SK-N-SH (cell line): ENCODE results near the gene SLC35A4. TPM values are rescaled to one million over a fixed set of nuclear protein-coding genes. Genes with fewer than 3 reads are reported as not detected.

Source experiments
- CTCF ChIA-PET: fragments of 300-600, 350-600 bp; formaldehyde crosslinking; extraction: SDS; loops from one replicate; lab custom pipeline; 2021; lab: Yijun Ruan, JAX
- POLR2A ChIA-PET: fragments of 350-600 bp; sonication (Branson Sonifier 250); formaldehyde crosslinking; extraction: SDS; loops from one replicate; lab custom pipeline; 2020; ENCODE audit warnings: antibody characterized with exemption, inconsistent platforms; lab: Yijun Ruan, JAX
- DNase-seq: peaks from one replicate; pipeline ENCODE4 v3.0.0; 2012
- H2AFZ ChIP-seq: fragments of 200-600 bp; sonication (generic); 2 replicates; pipeline ENCODE4 v1.8.1; 2016; ENCODE audit warnings: antibody characterized with exemption, mild to moderate bottlenecking, low read depth
- H3F3A ChIP-seq: fragments of 200-600 bp; sonication (generic); replicated peaks from 2 replicates; pipeline ENCODE3; 2016; ENCODE audit warnings: antibody characterized with exemption, mild to moderate bottlenecking; ENCODE audit not compliant: insufficient read depth
- H3K27ac ChIP-seq, 2 experiments: fragments of 200-500 bp in 1 of 2; fragments of 200-600 bp in 1 of 2; sonication (Bioruptor generic) in 1 of 2; sonication (generic), shearing (Covaris generic) in 1 of 2; 2 replicates each; pipeline versions ENCODE4 v1.5.1 to v1.6.1; 2014 to 2016; ENCODE audit warnings: low read depth in 2 of 2, inconsistent platforms in 1 of 2, low read length in 1 of 2, mild to moderate bottlenecking in 1 of 2, mixed read lengths in 1 of 2
- H3K27me3 ChIP-seq: fragments of 200-600 bp; sonication (generic), shearing (Covaris generic); 2 replicates; pipeline ENCODE4 v1.6.1; 2016; ENCODE audit warnings: mixed run types; ENCODE audit not compliant: insufficient read depth
- H3K36me3 ChIP-seq, 2 experiments: fragments of 200-500 bp in 1 of 2; fragments of 200-600 bp in 1 of 2; sonication (Bioruptor generic) in 1 of 2; sonication (generic) in 1 of 2; replicated peaks in 1 of 2; 2 replicates each; pipeline versions ENCODE3 to v1.5.1; 2014 to 2016; ENCODE audit warnings: low read length in 1 of 2, mild to moderate bottlenecking in 1 of 2; ENCODE audit not compliant: insufficient read depth in 2 of 2, control insufficient read depth in 1 of 2
- H3K4me1 ChIP-seq, 2 experiments: fragments of 200-500 bp in 1 of 2; fragments of 200-600 bp in 1 of 2; sonication (Bioruptor generic) in 1 of 2; sonication (generic), shearing (Covaris generic) in 1 of 2; 2 replicates each; pipeline versions ENCODE4 v1.5.1 to v1.6.1; 2014 to 2016; ENCODE audit warnings: low read depth in 1 of 2, low read length in 1 of 2, mixed run types in 1 of 2; ENCODE audit not compliant: insufficient read depth in 2 of 2, control insufficient read depth in 1 of 2
- H3K4me2 ChIP-seq: fragments of 200-600 bp; sonication (generic), shearing (Covaris generic); 2 replicates; pipeline ENCODE4 v1.6.1; 2017; ENCODE audit warnings: mixed run types
- H3K4me3 ChIP-seq, 2 experiments: fragments of 200-500 bp in 1 of 2; fragments of 200-600 bp in 1 of 2; sonication (Bioruptor generic) in 1 of 2; sonication (generic), shearing (Covaris generic) in 1 of 2; 2 replicates each; pipeline versions ENCODE4 v1.5.1 to v1.8.1; 2014 to 2016; ENCODE audit warnings: low read depth in 2 of 2, inconsistent platforms in 1 of 2, low read length in 1 of 2, mild to moderate bottlenecking in 1 of 2, mixed read lengths in 1 of 2, moderate library complexity in 1 of 2
- H3K79me2 ChIP-seq: fragments of 200-600 bp; sonication (generic); 2 replicates; pipeline ENCODE4 v1.8.1; 2017; ENCODE audit warnings: mild to moderate bottlenecking; ENCODE audit not compliant: insufficient read depth
- H3K9ac ChIP-seq: fragments of 200-600 bp; sonication (generic); 2 replicates; pipeline ENCODE4 v1.6.1; 2017; ENCODE audit warnings: mixed run types
- H3K9me2 ChIP-seq: fragments of 200-600 bp; sonication (generic); 2 replicates; pipeline ENCODE4 v1.6.1; 2017; ENCODE audit warnings: mixed run types
- H3K9me3 ChIP-seq: fragments of 200-600 bp; sonication (generic); 2 replicates; pipeline ENCODE4 v1.6.1; 2017; ENCODE audit warnings: mixed run types, mild to moderate bottlenecking, moderate library complexity
- H4K20me1 ChIP-seq: fragments of 200-600 bp; sonication (generic); 2 replicates; pipeline ENCODE4 v1.6.1; 2017; ENCODE audit warnings: mild to moderate bottlenecking, mixed run types; ENCODE audit not compliant: insufficient read depth
- EZH2phosphoT487 ChIP-seq: fragments of 200-600 bp; sonication (generic); IDR thresholded peaks from 2 replicates; pipeline ENCODE4 v1.6.1; 2017; ENCODE audit warnings: low read depth, mixed run types, mild to moderate bottlenecking, antibody characterized with exemption, moderate library complexity, borderline replicate concordance
- FOXJ3 ChIP-seq: sonication (generic); formaldehyde crosslinking; IDR thresholded peaks from 2 replicates; pipeline ENCODE4 v1.5.1; 2020; ENCODE audit warnings: mild to moderate bottlenecking, missing genetic modification reagents
- FOXM1 ChIP-seq: IDR thresholded peaks from 2 replicates; pipeline ENCODE4 v1.4.0; 2012; ENCODE audit warnings: low read depth, mild to moderate bottlenecking
- JUND ChIP-seq: IDR thresholded peaks from 2 replicates; pipeline ENCODE4 v1.4.0; 2012
- MAX ChIP-seq: IDR thresholded peaks from 2 replicates; pipeline ENCODE4 v1.4.0; 2012; ENCODE audit warnings: low read depth
- MEF2A ChIP-seq: IDR thresholded peaks from 2 replicates; pipeline ENCODE4 v1.4.0; 2012; ENCODE audit warnings: low read depth, borderline replicate concordance
- PBX3 ChIP-seq: IDR thresholded peaks from 2 replicates; pipeline ENCODE4; 2012
- POLR2AphosphoS5 ChIP-seq: IDR thresholded peaks from 2 replicates; pipeline ENCODE4 v1.6.1; 2012; ENCODE audit warnings: low read depth, low read length
- RAD21 ChIP-seq: IDR thresholded peaks from 2 replicates; pipeline ENCODE4 v1.6.1; 2012; ENCODE audit warnings: mild to moderate bottlenecking, low read length
- RCOR1 ChIP-seq: fragments of 150-350 bp; IDR thresholded peaks from 2 replicates; pipeline ENCODE4 v1.6.1; 2017; ENCODE audit warnings: antibody characterized with exemption, low read length
- SIN3A ChIP-seq: IDR thresholded peaks from 2 replicates; pipeline ENCODE4 v1.6.1; 2012; ENCODE audit warnings: low read depth, mild to moderate bottlenecking, low read length, moderate library complexity, borderline replicate concordance
- SMC3 ChIP-seq: IDR thresholded peaks from 2 replicates; pipeline ENCODE4 v1.6.1; 2012; ENCODE audit warnings: low read depth, low read length, improper control_type of control experiment
- YY1 ChIP-seq: IDR thresholded peaks from 2 replicates; pipeline ENCODE4 v1.4.0; 2012; ENCODE audit warnings: low read depth, mild to moderate bottlenecking
- ZBTB33 ChIP-seq: IDR thresholded peaks from 2 replicates; pipeline ENCODE4 v1.4.0; 2012; ENCODE audit warnings: low read depth, borderline replicate concordance
- WGBS: methylation state at CpG from one replicate; pipeline ENCODE4 v1.1.6; 2017; ENCODE audit warnings: low lambda C conversion rate; 5-methylcytosine and 5-hydroxymethylcytosine counted together
- polyA plus RNA-seq, 3 experiments: library from polyadenylated mRNA; depleted of rRNA; stranded (reverse); fragments of >200 nt; gene quantifications; 2 replicates each; pipeline ENCODE4 v1.2.3, GENCODE V29; 2012
- TF ChIP-seq, protein P1 (sequence below): IDR thresholded peaks from 2 replicates; pipeline ENCODE4 v1.4.0; 2012; ENCODE audit warnings: low read depth, borderline replicate concordance
- TF ChIP-seq, protein P2 (sequence below): fragments of 150-350 bp; IDR thresholded peaks from 2 replicates; pipeline ENCODE4 v1.6.1; 2016; ENCODE audit warnings: mild to moderate bottlenecking, low read depth, low read length
- TF ChIP-seq, protein P3 (sequence below): fragments of 200-600 bp; sonication (generic); IDR thresholded peaks from 2 replicates; pipeline ENCODE4 v1.6.1; 2017; ENCODE audit warnings: antibody characterized with exemption, mild to moderate bottlenecking, moderate library complexity
- TF ChIP-seq, protein P4 (sequence below): fragments of 150-350 bp; IDR thresholded peaks from 2 replicates; pipeline ENCODE4 v1.6.1; 2017; ENCODE audit warnings: antibody characterized with exemption, low read length, low read depth, borderline replicate concordance

The SLC35A4 gene
- polyA plus RNA-seq, 1 of the 3 experiments (the other 2 are of a cell fraction): 56.2 TPM

GRCh38 chr5:140587495-140587894 lies 22.9 kb downstream of the SLC35A4 start:
- 94% methylated on average over 1 of the region's 1 CpG for WGBS
- no peak overlapping the region for H3K9ac ChIP-seq
- no peaks in the 10 kb centered on the region for H3K27me3 ChIP-seq
- ChIA-PET CTCF (no interaction called here), POLR2A (no interaction called here)
- H3K79me2 ChIP-seq: no peaks in the 10 kb centered on the region
- DNase-seq: no peak
- no peaks in the 10 kb centered on the region for H4K20me1 ChIP-seq
- H3K4me2 ChIP-seq: no peak overlapping the region
- H3K27ac ChIP-seq: no peak overlapping the region
- no peak overlapping the region for H3K4me3 ChIP-seq
- no peaks in the 10 kb centered on the region for H3K9me3 ChIP-seq
- H3K4me1 ChIP-seq: no peaks in the 10 kb centered on the region
- H3K36me3 ChIP-seq: no peaks in the 10 kb centered on the region
- H3F3A ChIP-seq: no peaks in the 10 kb centered on the region
- no peak overlapping the region for H2AFZ ChIP-seq
- TF ChIP-seq RAD21 (no peak), JUND (no peak), SIN3A (no peak), YY1 (no peak), ZBTB33 (no peak), MAX (no peak), FOXM1 (no peak), SMC3 (no peak), EZH2phosphoT487 (no peak), POLR2AphosphoS5 (no peak), FOXJ3 (no peak), RCOR1 (no peak), PBX3 (no peak), MEF2A (no peak)
- TF ChIP-seq, protein P1, sequence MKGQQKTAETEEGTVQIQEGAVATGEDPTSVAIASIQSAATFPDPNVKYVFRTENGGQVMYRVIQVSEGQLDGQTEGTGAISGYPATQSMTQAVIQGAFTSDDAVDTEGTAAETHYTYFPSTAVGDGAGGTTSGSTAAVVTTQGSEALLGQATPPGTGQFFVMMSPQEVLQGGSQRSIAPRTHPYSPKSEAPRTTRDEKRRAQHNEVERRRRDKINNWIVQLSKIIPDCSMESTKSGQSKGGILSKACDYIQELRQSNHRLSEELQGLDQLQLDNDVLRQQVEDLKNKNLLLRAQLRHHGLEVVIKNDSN: no peak
- TF ChIP-seq, protein P2, sequence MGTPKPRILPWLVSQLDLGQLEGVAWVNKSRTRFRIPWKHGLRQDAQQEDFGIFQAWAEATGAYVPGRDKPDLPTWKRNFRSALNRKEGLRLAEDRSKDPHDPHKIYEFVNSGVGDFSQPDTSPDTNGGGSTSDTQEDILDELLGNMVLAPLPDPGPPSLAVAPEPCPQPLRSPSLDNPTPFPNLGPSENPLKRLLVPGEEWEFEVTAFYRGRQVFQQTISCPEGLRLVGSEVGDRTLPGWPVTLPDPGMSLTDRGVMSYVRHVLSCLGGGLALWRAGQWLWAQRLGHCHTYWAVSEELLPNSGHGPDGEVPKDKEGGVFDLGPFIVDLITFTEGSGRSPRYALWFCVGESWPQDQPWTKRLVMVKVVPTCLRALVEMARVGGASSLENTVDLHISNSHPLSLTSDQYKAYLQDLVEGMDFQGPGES: no peak
- TF ChIP-seq, protein P3, sequence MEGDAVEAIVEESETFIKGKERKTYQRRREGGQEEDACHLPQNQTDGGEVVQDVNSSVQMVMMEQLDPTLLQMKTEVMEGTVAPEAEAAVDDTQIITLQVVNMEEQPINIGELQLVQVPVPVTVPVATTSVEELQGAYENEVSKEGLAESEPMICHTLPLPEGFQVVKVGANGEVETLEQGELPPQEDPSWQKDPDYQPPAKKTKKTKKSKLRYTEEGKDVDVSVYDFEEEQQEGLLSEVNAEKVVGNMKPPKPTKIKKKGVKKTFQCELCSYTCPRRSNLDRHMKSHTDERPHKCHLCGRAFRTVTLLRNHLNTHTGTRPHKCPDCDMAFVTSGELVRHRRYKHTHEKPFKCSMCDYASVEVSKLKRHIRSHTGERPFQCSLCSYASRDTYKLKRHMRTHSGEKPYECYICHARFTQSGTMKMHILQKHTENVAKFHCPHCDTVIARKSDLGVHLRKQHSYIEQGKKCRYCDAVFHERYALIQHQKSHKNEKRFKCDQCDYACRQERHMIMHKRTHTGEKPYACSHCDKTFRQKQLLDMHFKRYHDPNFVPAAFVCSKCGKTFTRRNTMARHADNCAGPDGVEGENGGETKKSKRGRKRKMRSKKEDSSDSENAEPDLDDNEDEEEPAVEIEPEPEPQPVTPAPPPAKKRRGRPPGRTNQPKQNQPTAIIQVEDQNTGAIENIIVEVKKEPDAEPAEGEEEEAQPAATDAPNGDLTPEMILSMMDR: no peak
- TF ChIP-seq, protein P4, sequence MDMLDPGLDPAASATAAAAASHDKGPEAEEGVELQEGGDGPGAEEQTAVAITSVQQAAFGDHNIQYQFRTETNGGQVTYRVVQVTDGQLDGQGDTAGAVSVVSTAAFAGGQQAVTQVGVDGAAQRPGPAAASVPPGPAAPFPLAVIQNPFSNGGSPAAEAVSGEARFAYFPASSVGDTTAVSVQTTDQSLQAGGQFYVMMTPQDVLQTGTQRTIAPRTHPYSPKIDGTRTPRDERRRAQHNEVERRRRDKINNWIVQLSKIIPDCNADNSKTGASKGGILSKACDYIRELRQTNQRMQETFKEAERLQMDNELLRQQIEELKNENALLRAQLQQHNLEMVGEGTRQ: no peak
- no peaks in the 10 kb centered on the region for H3K9me2 ChIP-seq
